Heart right ventricle (tissue), 16 donors: Measurements from ENCODE around the gene INS. TPM values are rescaled to one million over a fixed set of nuclear protein-coding genes. Genes with fewer than 3 reads are reported as not detected.

Experiments
- ATAC-seq, 8 donors: fragments of 200-7000 bp; cut with Tn5 transposase; one replicate each; pipeline ENCODE4 v1.9.1; 2020; ENCODE audit warnings: mild to moderate bottlenecking in 8 of 8, moderate library complexity in 8 of 8, moderate number of reproducible peaks in 1 of 8
- DNase-seq, 2 donors: peaks; one replicate each; pipeline ENCODE4 v3.0.0-alpha.2; 2020
- H3K27ac ChIP-seq, 10 donors: fragments of 200-600 bp; sonication (generic) in 2 of 10; one replicate each; pipeline versions ENCODE4 v1.5.0 to v1.8.0; 2020 to 2022; ENCODE audit warnings: mild to moderate bottlenecking in 3 of 10
- H3K27me3 ChIP-seq, 7 donors: fragments of 200-600 bp; one replicate each; pipeline ENCODE4 v1.8.0; 2021 to 2022; ENCODE audit warnings: mild to moderate bottlenecking in 2 of 7
- H3K36me3 ChIP-seq, 9 donors: fragments of 200-600 bp; sonication (generic) in 1 of 9; one replicate each; pipeline versions ENCODE4 v1.5.0 to v1.8.0; 2020 to 2022; ENCODE audit warnings: mild to moderate bottlenecking in 2 of 9
- H3K4me1 ChIP-seq, 9 donors: fragments of 200-600 bp; sonication (generic) in 1 of 9; one replicate each; pipeline versions ENCODE4 v1.5.0 to v1.8.0; 2020 to 2022; ENCODE audit warnings: mild to moderate bottlenecking in 4 of 9
- H3K4me3 ChIP-seq, 10 donors: fragments of 200-600 bp; sonication (generic) in 2 of 10; one replicate each; pipeline versions ENCODE4 v1.5.0 to v1.8.0; 2020 to 2022; ENCODE audit warnings: mild to moderate bottlenecking in 7 of 10, moderate library complexity in 2 of 10
- H3K9me3 ChIP-seq, 11 donors: fragments of 200-600 bp in 10 of 11; sonication (generic) in 2 of 11; one replicate each; pipeline versions ENCODE4 v1.5.0 to v1.8.0; 2013 to 2022; ENCODE audit warnings: mild to moderate bottlenecking in 2 of 11, control low read depth in 1 of 11, moderate library complexity in 1 of 11
- CTCF ChIP-seq, 9 donors: fragments of 200-600 bp; sonication (generic) in 2 of 9; IDR thresholded peaks; one replicate each; pipeline versions ENCODE4 v1.5.0 to v1.8.0; 2021 to 2022; ENCODE audit warnings: antibody characterized with exemption in 9 of 9, mild to moderate bottlenecking in 5 of 9, moderate library complexity in 1 of 9
- WGBS, 2 donors: extraction: QIAGEN DNeasy Blood & Tissue Kit; methylation state at CpG; one replicate each; pipeline ENCODE4 v1.1.7; 2013; ENCODE audit warnings: inconsistent platforms in 1 of 2; 5-methylcytosine and 5-hydroxymethylcytosine counted together
- intact Hi-C, 10 donors: fragments of 100-400 bp; cut with DNase I; formaldehyde crosslinking; loops; one replicate each; pipeline versions ENCODE4 v1.11.1 to v1.14.2; 2022
- polyA plus RNA-seq, 2 donors: library from polyadenylated mRNA; stranded (reverse); fragments of 200-250 nt; gene quantifications; one replicate each; pipeline ENCODE4 v1.2.3, GENCODE V29; 2013
- total RNA-seq, 10 donors: library from RNA; stranded (reverse); fragmentation: NEBNext Ultra II Directional in 3 of 10; extraction: Animal tissue kit (Norgen Biotek cat#: 25700) in 3 of 10; gene quantifications; one replicate each; pipeline versions ENCODE4 v1.2.1 to v1.2.4, GENCODE V29; 2021 to 2023
- donor health status: Arrhythmogenic right ventricular cardiomyopathy.
- donor health status: ischemic (EF 13 %, LVEDD 7.1; RV severe dilation, severe dysfunction).
- donor health status: healthy with polysubstance abuse.
- donor health status: DM: no; HTN: yes; CAD: no.
- donor health status: DM: no; HTN: no; CAD: no.
- donor health status: ischemic (EF 25% LVEDD 6.9; RV normal size, moderate dysfunction).
- donor health status: ischemic (EF 25% LVEDD 5.7; RV mildly dilated, moderate dysfunction).
- donor health status: healthy.
- donor health status: DM: yes; HTN: yes; CAD: no.
- donor health status: Ischemic cardiomyopathy.
- donor health status: ischemic (EF 35%, LVEDD 5.7; RV mildly dilated, moderate dysfunction).
- donor health status: nonischemic (EF 11% LVEDD 7.7; RV severe dilation, severe dysfunction).
- donor health status: DM: yes; HTN: yes; CAD: no.
- donor health status: PGD.
- donor health status: ischemic (EF 29% LVEDD 5.4; RV normal size, mild dysfunction).
- donor health status: nonischemic (EF 23%, LVEDD 6.1; RV moderate dilation, normal function).

INS gene
- total and polyA plus RNA-seq, 12 donors, result 0.76 to 3.3 (median 1.0) TPM; not detected in 9

- H3K27me3 ChIP-seq, result peaks cover 0 to 69% (median 50%) of the 10 kb centered on the region in 7 donors
- 84 to 85% methylated on average over 20 of the region's 20 CpGs for WGBS, 2 donors
- intact Hi-C loops, result loop anchor here in 1 of 10 donors (10.0 kb wide), 1 partner anchor 60 kb away; no protein-coding TSS in a partner anchor
These were observed 4.0 kb upstream of the INS start for GRCh38 chr11:2164861-2165555.

GRCh38 chr11:2164081-2164480, 3.1 kb upstream of the INS start:
- no peak overlapping the region for H3K4me3 ChIP-seq
- no peaks in the 10 kb centered on the region for H3K36me3 ChIP-seq
- H3K4me1 ChIP-seq, result peaks cover 0 to 15% (median 8%) of the 10 kb centered on the region in 9 donors
- TF ChIP-seq CTCF (IDR thresholded peaks at IDR 0.05), result no peak
- WGBS, 2 donors, result 90 to 91% methylated on average over 20 to 22 of the region's 22 CpGs
- ATAC-seq (no peak), DNase-seq (no peak)
- H3K27me3 ChIP-seq, result peaks cover 0 to 69% (median 44%) of the 10 kb centered on the region in 7 donors
- no peaks in the 10 kb centered on the region for H3K9me3 ChIP-seq
- no peak overlapping the region for H3K27ac ChIP-seq
- intact Hi-C loops, result loop anchor here in 1 of 10 donors (10.0 kb wide), 1 partner anchor 59 kb away; no protein-coding TSS in a partner anchor

More at GRCh38 chr11:2164861-2165555, 4.0 kb upstream of the INS start:
- TF ChIP-seq CTCF (IDR thresholded peaks at IDR 0.05), result no peak
- Histone ChIP-seq H3K27ac (no peak overlapping the region), H3K9me3 (no peaks in the 10 kb centered on the region), H3K36me3 (no peaks in the 10 kb centered on the region), H3K4me3 (no peak overlapping the region), H3K4me1 (peaks cover 0 to 12% (median 8%) of the 10 kb centered on the region in 9 donors)
- no peak for DNase-seq
- ATAC-seq, result no peak

- no peaks in the 10 kb centered on the region for H3K9me3 ChIP-seq
- intact Hi-C loops, result loop anchor here in 1 of 10 donors (10.0 kb wide), 1 partner anchor 59 kb away; no protein-coding TSS in a partner anchor
- H3K27me3 ChIP-seq, result peaks cover 0 to 69% (median 40%) of the 10 kb centered on the region in 7 donors
- TF ChIP-seq CTCF (IDR thresholded peaks at IDR 0.05), result no peak
- peaks cover 0 to 15% (median 8%) of the 10 kb centered on the region in 9 donors for H3K4me1 ChIP-seq
- H3K4me3 ChIP-seq, result no peak overlapping the region
- ATAC-seq (no peak), DNase-seq (no peak)
- WGBS, 2 donors, result 83 to 87% methylated on average over 12 of the region's 12 CpGs
- H3K36me3 ChIP-seq, result no peaks in the 10 kb centered on the region
- H3K27ac ChIP-seq, result no peak overlapping the region
These were observed 2.5 kb upstream of the INS start for GRCh38 chr11:2163428-2163978.

- Histone ChIP-seq H3K27ac (no peak overlapping the region), H3K9me3 (no peaks in the 10 kb centered on the region), H3K4me1 (peaks cover 0 to 16% (median 0%) of the 10 kb centered on the region in 9 donors), H3K27me3 (peaks cover 0 to 44% (median 18%) of the 10 kb centered on the region in 7 donors), H3K36me3 (no peaks in the 10 kb centered on the region), H3K4me3 (no peak overlapping the region)
- no peak for ATAC-seq
- intact Hi-C loops, result loop anchor here in 5 of 10 donors (5.0 to 10.0 kb wide), 6 partner anchors 55 to 515 kb away; no protein-coding TSS in a partner anchor
- DNase-seq, result no peak
- 78 to 82% methylated on average over 36 of the region's 36 CpGs for WGBS, 2 donors
- no peak for TF ChIP-seq CTCF (IDR thresholded peaks at IDR 0.05)
These were observed 1.2 kb downstream of the INS start for GRCh38 chr11:2159536-2160413.
